ENCODE measurements around the gene NSMCE1. TPM values are rescaled to one million over a fixed set of nuclear protein-coding genes. Genes with fewer than 3 reads are reported as not detected.
A peak's percentile ranks its signal among the peaks of the same experiment; 100 is the strongest.

The NSMCE1 gene
- total RNA-seq, 1 experiment from 2014 or later = 19.3 TPM

- Histone ChIP-seq H3K4ac (ENCODE audit: low read depth, low read length) (no peak overlapping the region), H3K4me2 (ENCODE audit: insufficient read depth, insufficient read length, low read length) (no peak overlapping the region), H3K18ac (ENCODE audit: insufficient read length, low read depth, low read length) (no peak overlapping the region), H3T11ph (ENCODE audit: low read length) (no peak overlapping the region), H3K27ac (ENCODE audit: insufficient read length, low read depth, low read length) (no peak overlapping the region), H2BK20ac (ENCODE audit: low read depth, low read length, poor library complexity, severe bottlenecking) (no peak overlapping the region), H3K27me3 (ENCODE audit: insufficient read depth, low read length) (no peaks in the 10 kb centered on the region), H2BK12ac (ENCODE audit: insufficient read length, low read depth, low read length) (no peak overlapping the region), H3K9me3 (ENCODE audit: control insufficient read depth, low read depth, low read length) (no peaks in the 10 kb centered on the region), H2BK5ac (ENCODE audit: insufficient read length, low read length) (no peak overlapping the region), H3K56ac (ENCODE audit: insufficient read length, low read depth, low read length) (no peak overlapping the region), H4K20me1 (ENCODE audit: control insufficient read depth, insufficient read depth, insufficient read length) (no peaks in the 10 kb centered on the region), H3K79me2 (ENCODE audit: insufficient read depth, low read length) (no peaks in the 10 kb centered on the region), H2AK5ac (ENCODE audit: insufficient read length, low read length) (no peak overlapping the region), H3K4me1 (ENCODE audit: insufficient read depth, low read length) (0 out of 2 replicates have a peak, but pooled peaks cover under 1% of the 10 kb centered on the region), H3K9ac (ENCODE audit: extremely low read depth, insufficient read length, low read length) (no peak overlapping the region), H3K23me2 (ENCODE audit: insufficient read length, low read depth, low read length, poor library complexity, severe bottlenecking) (no peaks in the 10 kb centered on the region), H3K23ac (ENCODE audit: insufficient read length, low read depth, low read length) (no peak overlapping the region), H3K14ac (ENCODE audit: insufficient read depth, low read length) (no peak overlapping the region), H3K79me1 (ENCODE audit: insufficient read depth, low read depth, low read length, poor library complexity, severe bottlenecking) (no peaks in the 10 kb centered on the region), H4K8ac (replicated peaks; ENCODE audit: insufficient read length, low read depth, low read length) (no peak overlapping the region), H2BK15ac (ENCODE audit: low read depth, low read length) (no peak overlapping the region), H2AFZ (ENCODE audit: low read length) (no peak overlapping the region), H2BK120ac (ENCODE audit: low read depth, low read length, poor library complexity, severe bottlenecking) (no peak overlapping the region), H4K5ac (ENCODE audit: insufficient read length, low read depth, low read length) (no peak overlapping the region), H4K91ac (ENCODE audit: insufficient read length, low read depth, low read length) (no peak overlapping the region)
- no peak for DNase-seq
- H3K9me3 Mint-ChIP-seq = no peaks in the 10 kb centered on the region
- peak overlapping the region in 2 of 3 experiments; percentile 61 to 77; a peak in 2 of 7 replicates for H3K27ac Mint-ChIP-seq
- H3K4me1 Mint-ChIP-seq = peaks cover 4 to 7% of the 10 kb centered on the region in 2 experiments; a peak in 2 of 4 replicates
- H3K27me3 Mint-ChIP-seq (ENCODE audit: low read depth) = no peaks in the 10 kb centered on the region
- H3K36me3 Mint-ChIP-seq (ENCODE audit: insufficient read depth in 1 of 3, low read depth in 3 of 3) = peaks cover 0 to 5% (median 0%) of the 10 kb centered on the region in 3 experiments; a peak in 2 of 7 replicates
- no CpG with 5 or more reads among the region's 30 CpGs for WGBS (ENCODE audit: extremely low coverage, insufficient read length, low lambda C conversion rate)
- H3K4me3 Mint-ChIP-seq = no peak overlapping the region
- TF ChIP-seq CTCF (conservative IDR thresholded peaks at IDR 0.05) = no peak
These were observed 46.0 kb downstream of the NSMCE1 start for GRCh38 chr16:27222249-27223225.

Data from H9 (cell line).